Ectodermal cell (in vitro differentiated cells): ENCODE data around the gene LRP1B.

Experiments
- H3K27ac ChIP-seq: 2 replicates; pipeline ENCODE4 v1.7.0; 2013; ENCODE audit warnings: mild to moderate bottlenecking, low read depth, low read length; ENCODE audit not compliant: insufficient read depth, poor library complexity, severe bottlenecking
- H3K27me3 ChIP-seq: 2 replicates; pipeline ENCODE4 v1.7.0; 2013; ENCODE audit warnings: mild to moderate bottlenecking, low read length; ENCODE audit not compliant: insufficient read depth, control insufficient read depth, poor library complexity, severe bottlenecking
- H3K36me3 ChIP-seq: one replicate; pipeline ENCODE4 v1.7.0; 2013; ENCODE audit warnings: low read length; ENCODE audit not compliant: control insufficient read depth, insufficient read depth
- H3K4me1 ChIP-seq: one replicate; pipeline ENCODE4 v1.7.0; 2013; ENCODE audit warnings: low read length; ENCODE audit not compliant: control insufficient read depth, insufficient read depth
- H3K4me3 ChIP-seq: 2 replicates; pipeline ENCODE4 v1.7.0; 2013; ENCODE audit warnings: low read depth, low read length, control low read depth; ENCODE audit not compliant: insufficient read depth
- H3K9me3 ChIP-seq: 2 replicates; pipeline ENCODE4 v1.7.0; 2013; ENCODE audit warnings: mild to moderate bottlenecking, low read length, moderate library complexity; ENCODE audit not compliant: control insufficient read depth
- WGBS, 2 experiments: methylation state at CpG; one replicate each; pipeline ENCODE4 v1.1.7; 2013; ENCODE audit warnings: missing lambda C conversion rate in 2 of 2; 5-methylcytosine and 5-hydroxymethylcytosine counted together

LRP1B gene

DNA sequence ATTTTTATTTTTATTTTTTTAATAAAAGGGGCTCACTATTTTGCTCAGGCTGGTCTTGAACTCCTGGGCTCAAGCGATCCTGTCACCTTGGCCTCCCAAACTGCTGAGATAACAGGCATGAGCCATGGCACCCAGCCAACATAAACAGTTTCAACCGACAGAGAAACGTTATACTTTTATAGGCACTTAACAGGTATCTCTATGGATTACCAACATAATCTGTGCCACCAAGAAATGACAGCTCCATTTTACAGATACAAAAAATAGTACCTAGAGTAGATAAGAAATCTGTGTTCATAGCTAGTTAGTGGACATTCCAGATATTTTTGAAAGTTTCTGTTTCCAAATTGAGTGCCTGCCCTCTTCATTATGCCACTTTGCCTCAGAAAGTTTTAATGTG, 1316.7 kb downstream of the LRP1B start:
- H3K36me3 ChIP-seq = no peaks in the 10 kb centered on the region
- WGBS, 2 experiments = 96% methylated on average over 3 of the region's 3 CpGs

DNA sequence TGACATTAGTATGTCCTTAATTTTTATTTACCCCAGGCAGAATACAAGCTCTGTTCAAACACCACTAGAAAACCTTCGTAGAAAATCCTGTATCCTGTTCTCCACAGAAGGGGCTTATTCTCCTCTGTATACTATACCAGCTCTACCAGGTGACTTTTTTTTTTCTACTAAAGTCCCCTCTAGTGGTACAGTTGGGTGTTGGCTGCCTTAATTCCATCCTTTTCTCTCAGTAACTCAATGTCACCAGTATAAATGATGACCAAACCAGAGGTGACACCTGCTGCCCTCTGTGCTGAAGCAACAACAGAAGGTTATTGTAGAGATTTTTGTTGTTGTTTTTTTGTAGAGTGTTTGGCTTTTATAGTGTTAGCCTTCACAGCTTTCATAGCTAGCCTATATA, 1322.0 kb downstream of the LRP1B start:
- WGBS, 2 experiments = 79 to 93% methylated on average over 1 of the region's 1 CpG
- Histone ChIP-seq H3K4me1 (no peaks in the 10 kb centered on the region), H3K4me3 (no peak overlapping the region), H3K9me3 (no peaks in the 10 kb centered on the region), H3K27me3 (no peaks in the 10 kb centered on the region), H3K36me3 (no peaks in the 10 kb centered on the region), H3K27ac (no peak overlapping the region)

More for the DNA sequence above, 1316.7 kb downstream of the LRP1B start:
- H3K4me3 ChIP-seq = no peak overlapping the region
- H3K27ac ChIP-seq = no peak overlapping the region
- H3K27me3 ChIP-seq = no peaks in the 10 kb centered on the region
- no peaks in the 10 kb centered on the region for H3K4me1 ChIP-seq
- H3K9me3 ChIP-seq = no peaks in the 10 kb centered on the region

DNA sequence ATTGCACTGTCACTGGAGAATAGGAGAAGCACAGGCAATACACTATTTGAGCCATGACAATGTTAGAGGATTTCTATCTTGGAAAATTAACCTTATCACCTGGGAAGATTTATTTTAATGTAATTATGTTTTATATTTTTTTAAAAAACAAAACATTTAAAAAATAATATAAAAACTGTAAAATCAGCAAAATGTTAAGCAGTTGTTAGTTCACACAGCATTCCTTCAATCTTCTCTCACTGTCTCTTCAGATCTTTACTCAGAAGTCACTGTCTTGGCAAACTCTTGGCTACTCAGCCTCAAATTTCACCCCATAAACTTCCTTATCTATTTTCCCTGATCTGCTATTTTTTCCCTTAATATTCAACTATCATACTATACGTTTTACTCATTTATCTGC, 1322.6 kb downstream of the LRP1B start:
- Histone ChIP-seq H3K27ac (no peak overlapping the region), H3K9me3 (no peaks in the 10 kb centered on the region), H3K27me3 (no peaks in the 10 kb centered on the region), H3K36me3 (no peaks in the 10 kb centered on the region), H3K4me3 (no peak overlapping the region), H3K4me1 (no peaks in the 10 kb centered on the region)
- 88% methylated on average over 1 of the region's 1 CpG for WGBS, 2 experiments

DNA sequence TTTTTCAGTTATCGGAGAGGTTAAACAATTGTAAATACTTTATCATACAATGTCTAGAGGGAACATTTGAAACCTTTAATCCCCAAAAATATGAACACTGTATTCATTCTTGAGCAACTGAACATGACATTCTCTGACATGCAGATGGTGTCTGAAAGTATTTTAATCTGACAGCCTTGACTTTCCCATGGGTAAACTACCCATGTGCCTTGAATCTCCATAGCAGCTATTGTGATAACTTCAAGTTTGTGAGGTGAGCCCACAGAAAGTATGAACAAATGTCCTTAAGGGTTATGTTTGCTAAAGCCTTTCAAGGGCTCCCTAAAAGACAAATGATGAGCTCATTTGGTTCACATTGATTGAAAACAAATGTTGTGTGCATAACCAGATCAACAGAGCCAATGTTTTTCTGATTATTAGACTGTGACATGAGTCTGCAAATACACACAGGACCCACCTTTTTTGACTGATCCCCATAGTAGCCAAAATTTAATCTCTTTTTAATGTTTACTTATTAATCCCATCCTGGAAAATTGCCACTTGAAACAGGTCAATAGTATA, 1326.0 kb downstream of the LRP1B start:
- Histone ChIP-seq H3K27me3 (no peaks in the 10 kb centered on the region), H3K36me3 (no peaks in the 10 kb centered on the region), H3K4me1 (no peaks in the 10 kb centered on the region), H3K9me3 (no peaks in the 10 kb centered on the region), H3K4me3 (no peak overlapping the region), H3K27ac (no peak overlapping the region)
- WGBS, 2 experiments = 88% methylated on average over 1 of the region's 1 CpG; no CpG with 5 or more reads in 1 of the 2 experiments

DNA sequence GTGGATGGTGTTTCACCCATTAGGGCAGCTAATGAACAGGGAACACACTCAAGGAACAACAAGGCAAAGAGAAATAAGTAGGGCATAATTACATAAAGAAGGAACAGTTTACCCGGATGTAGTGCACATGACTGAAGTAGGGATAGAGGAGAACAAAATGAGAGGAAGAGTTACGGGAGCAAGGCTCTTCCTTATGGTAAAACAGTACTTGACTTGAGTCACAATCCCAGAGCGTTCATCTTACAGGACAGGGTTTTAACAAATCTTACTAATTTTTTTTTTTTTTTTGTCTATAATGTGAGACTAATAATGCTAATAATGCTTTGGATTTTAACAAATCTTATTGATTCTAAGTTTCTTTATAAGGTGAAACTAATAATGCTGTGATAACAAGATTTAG, 1329.5 kb downstream of the LRP1B start:
- H3K4me1 ChIP-seq = no peaks in the 10 kb centered on the region
- no peaks in the 10 kb centered on the region for H3K36me3 ChIP-seq
- H3K27ac ChIP-seq = no peak overlapping the region
- no peaks in the 10 kb centered on the region for H3K27me3 ChIP-seq
- no peak overlapping the region for H3K4me3 ChIP-seq
- H3K9me3 ChIP-seq = no peaks in the 10 kb centered on the region
- WGBS, 2 experiments = 98% methylated on average over 2 to 3 of the region's 3 CpGs

DNA sequence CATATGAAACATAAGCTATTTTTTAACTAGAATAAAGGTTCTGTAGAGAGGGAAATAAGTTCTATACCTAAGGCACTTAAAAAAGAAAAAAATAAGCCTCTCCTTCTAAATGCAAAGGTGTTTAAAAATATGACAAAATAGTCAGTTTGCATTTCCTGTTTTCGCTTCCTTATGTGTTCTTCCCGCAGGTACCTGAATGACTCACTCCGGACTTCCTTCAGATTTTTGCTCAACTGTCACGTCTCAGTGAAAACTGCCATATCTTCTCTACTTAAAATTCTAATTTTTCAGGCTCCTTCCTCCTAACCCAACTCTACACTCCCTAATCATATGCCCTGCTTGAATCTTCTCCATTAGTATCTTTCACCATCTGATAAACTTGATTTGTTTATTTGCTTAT, 1333.1 kb downstream of the LRP1B start:
- no peaks in the 10 kb centered on the region for H3K9me3 ChIP-seq
- H3K36me3 ChIP-seq = no peaks in the 10 kb centered on the region
- WGBS, 2 experiments = 90 to 93% methylated on average over 4 of the region's 4 CpGs
- H3K4me1 ChIP-seq = no peaks in the 10 kb centered on the region
- no peaks in the 10 kb centered on the region for H3K27me3 ChIP-seq
- no peak overlapping the region for H3K27ac ChIP-seq
- no peak overlapping the region for H3K4me3 ChIP-seq

DNA sequence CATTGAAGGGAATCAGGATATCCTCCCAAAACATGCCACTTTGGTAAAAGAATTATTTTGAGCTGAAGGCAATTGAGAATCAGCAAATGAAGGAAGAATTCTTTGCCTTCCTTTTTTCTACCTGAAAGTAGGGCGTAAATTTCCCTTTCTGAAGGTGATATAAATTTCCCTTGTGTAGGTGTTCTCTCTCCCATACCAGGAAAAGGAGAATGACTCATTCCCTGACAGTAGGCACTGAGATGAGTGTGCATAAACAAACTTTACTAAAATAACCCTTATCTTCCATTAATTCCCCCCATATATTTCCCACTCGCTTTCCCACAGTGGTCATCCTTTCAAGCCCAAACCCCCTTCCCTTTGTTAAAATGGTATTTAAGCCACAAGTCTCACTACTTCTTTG, 1339.0 kb downstream of the LRP1B start:
- Histone ChIP-seq H3K4me3 (no peak overlapping the region), H3K27ac (no peak overlapping the region), H3K4me1 (no peaks in the 10 kb centered on the region), H3K36me3 (no peaks in the 10 kb centered on the region), H3K9me3 (no peaks in the 10 kb centered on the region), H3K27me3 (no peaks in the 10 kb centered on the region)
- 96 to 97% methylated on average over 1 to 2 of the region's 2 CpGs for WGBS, 2 experiments

DNA sequence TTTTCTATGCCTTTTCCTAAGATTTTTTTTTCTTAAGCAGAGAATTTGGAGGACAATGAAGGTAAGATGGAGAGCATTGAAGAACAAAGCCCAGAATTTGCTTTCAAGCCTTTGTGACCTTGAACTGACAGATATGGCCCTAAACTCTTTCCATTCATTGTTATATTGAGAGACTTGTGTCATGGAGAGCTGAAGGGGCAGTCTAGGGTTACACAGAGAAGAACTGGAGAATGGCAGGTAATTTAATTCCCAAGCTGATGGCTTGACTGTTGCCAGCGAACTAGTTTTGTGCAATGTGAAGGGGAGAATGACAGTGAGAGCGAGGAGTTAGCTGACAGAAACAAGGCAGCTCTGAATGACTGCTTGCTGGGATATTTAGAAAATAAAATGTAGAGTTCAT, 1344.2 kb downstream of the LRP1B start:
- Histone ChIP-seq H3K27ac (no peak overlapping the region), H3K4me1 (peaks cover 3% of the 10 kb centered on the region), H3K27me3 (no peaks in the 10 kb centered on the region), H3K9me3 (no peaks in the 10 kb centered on the region), H3K4me3 (no peak overlapping the region), H3K36me3 (no peaks in the 10 kb centered on the region)
- WGBS, 2 experiments = 54 to 79% methylated on average over 2 of the region's 2 CpGs

DNA sequence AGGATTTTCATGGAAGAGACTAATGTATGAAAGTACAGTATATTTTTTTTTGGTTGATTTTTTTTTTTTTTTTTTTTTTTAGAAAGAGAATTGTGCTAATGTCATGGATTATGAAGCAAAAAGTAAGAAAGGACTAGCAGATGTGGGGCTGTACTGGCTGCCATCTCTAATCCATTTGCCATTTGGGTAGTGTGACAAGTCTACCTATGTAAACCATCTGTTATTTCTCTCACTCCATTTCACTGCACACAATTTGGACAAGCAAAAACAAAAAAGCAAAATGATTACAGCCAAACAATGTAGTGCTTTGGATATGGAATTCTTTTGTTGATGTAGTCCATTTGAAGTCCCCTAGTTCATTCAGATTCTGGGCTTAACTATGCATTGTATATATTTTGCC, 1355.4 kb downstream of the LRP1B start:
- no peaks in the 10 kb centered on the region for H3K9me3 ChIP-seq
- H3K4me1 ChIP-seq = no peaks in the 10 kb centered on the region
- no peak overlapping the region for H3K27ac ChIP-seq
- H3K4me3 ChIP-seq = no peak overlapping the region
- H3K27me3 ChIP-seq = no peaks in the 10 kb centered on the region
- H3K36me3 ChIP-seq = no peaks in the 10 kb centered on the region

DNA sequence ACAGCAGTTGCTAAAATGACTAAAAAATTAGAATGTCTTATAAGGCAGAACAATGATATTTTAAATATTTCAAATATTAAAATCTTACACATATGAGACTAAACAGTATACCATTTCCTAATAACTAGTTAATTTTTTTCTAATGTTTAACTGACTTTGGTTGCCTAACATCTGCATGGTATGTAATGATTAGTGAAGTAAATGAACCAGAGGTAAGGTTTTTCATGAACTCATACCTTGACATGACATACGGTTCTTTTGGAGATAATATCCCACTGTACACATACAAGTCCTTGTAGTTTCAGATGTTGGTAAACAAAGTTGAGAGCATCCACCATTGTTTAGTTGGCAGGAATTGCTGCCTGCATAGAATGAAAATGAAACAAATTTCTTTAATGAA, 1360.2 kb downstream of the LRP1B start:
- Histone ChIP-seq H3K27me3 (no peaks in the 10 kb centered on the region), H3K4me3 (no peak overlapping the region), H3K36me3 (no peaks in the 10 kb centered on the region), H3K9me3 (no peaks in the 10 kb centered on the region), H3K27ac (no peak overlapping the region), H3K4me1 (no peaks in the 10 kb centered on the region)
- WGBS, 2 experiments = 100% methylated on average over 1 of the region's 1 CpG; no CpG with 5 or more reads in 1 of the 2 experiments

DNA sequence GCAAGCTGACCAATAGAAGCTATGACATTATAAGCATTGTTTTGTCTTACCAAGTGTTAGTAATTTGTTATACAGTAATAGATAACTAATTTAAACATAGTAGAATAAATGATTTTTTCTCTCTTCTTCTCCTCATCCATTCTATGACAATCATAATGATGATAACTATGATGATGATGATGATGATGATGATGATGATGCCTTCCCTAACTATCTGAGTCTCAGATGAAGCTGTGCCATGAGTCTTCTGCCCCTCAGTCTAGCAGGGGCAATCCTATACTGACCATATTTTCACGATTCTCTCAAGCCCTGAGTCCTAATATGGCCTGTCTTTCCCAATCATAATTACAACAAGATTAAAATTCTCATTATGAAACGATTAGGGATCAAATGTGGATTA, 1369.0 kb downstream of the LRP1B start:
- H3K9me3 ChIP-seq = no peaks in the 10 kb centered on the region
- H3K27me3 ChIP-seq = no peaks in the 10 kb centered on the region
- no peak overlapping the region for H3K4me3 ChIP-seq
- no peak overlapping the region for H3K27ac ChIP-seq
- H3K4me1 ChIP-seq = no peaks in the 10 kb centered on the region
- 92 to 100% methylated on average over 1 to 2 of the region's 2 CpGs for WGBS, 2 experiments
- H3K36me3 ChIP-seq = no peaks in the 10 kb centered on the region
